ENCODE data around the gene SH3GL1. TPM values are rescaled to one million over a fixed set of nuclear protein-coding genes. Genes with fewer than 3 reads are reported as not detected.

The SH3GL1 gene
- total and polyA plus RNA-seq, 10 of the 15 experiments (the other 5 are each of a cell fraction or from before 2014, with no cell fraction given) = 0.93 to 47.4 (median 28.4) TPM

DNA sequence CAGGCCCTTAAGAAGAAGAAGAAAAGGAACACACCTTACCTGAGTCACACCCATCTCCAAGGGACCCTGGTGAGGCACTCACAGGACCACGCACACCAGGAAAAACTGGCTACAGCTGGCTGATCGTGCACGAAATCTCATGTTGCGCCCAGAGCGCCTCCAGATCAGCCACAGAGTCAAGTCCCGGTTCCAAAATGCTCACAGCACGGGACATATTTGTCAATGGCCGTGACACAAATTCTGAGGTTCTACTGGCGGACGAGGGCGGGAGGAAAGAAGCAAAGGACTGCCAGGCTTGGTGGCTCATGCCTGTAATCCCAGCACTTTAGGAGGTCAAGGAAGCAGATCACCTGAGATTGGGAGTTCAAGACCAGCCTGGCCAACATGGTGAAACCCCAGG, 21.5 kb downstream of the SH3GL1 start:
- no TSS peak for BruUV-seq (replicated peaks)
- Histone ChIP-seq H2AFZ (ENCODE audit: control insufficient read depth, low read depth, low read length) (no peak overlapping the region), H3K9me3 (replicated peaks; ENCODE audit: control insufficient read depth, insufficient read depth, low read length) (no peaks in the 10 kb centered on the region), H3K27ac (ENCODE audit: control insufficient read depth, insufficient read depth) (peak overlapping the region; percentile 64), H3K4me3 (peak overlapping the region; percentile 53), H3K4me1 (ENCODE audit: control insufficient read depth, insufficient read depth, low read length) (peaks cover 80% of the 10 kb centered on the region), H4K20me1 (ENCODE audit: control insufficient read depth, insufficient read depth) (no peaks in the 10 kb centered on the region), H3K36me3 (ENCODE audit: control insufficient read depth in 2 of 2, insufficient read depth in 2 of 2, low read length in 1 of 2) (peaks cover 5 to 9% of the 10 kb centered on the region in 2 experiments; a peak in 3 of 4 replicates), H3K27me3 (replicated peaks in 1 of 2; ENCODE audit: control insufficient read depth in 2 of 2, insufficient read depth in 2 of 2, low read length in 1 of 2) (no peaks in the 10 kb centered on the region), H3K4me2 (ENCODE audit: control insufficient read depth, insufficient read depth) (peak overlapping the region; percentile 67), H3K79me2 (ENCODE audit: control insufficient read depth, insufficient read depth, low read length) (peaks cover 86% of the 10 kb centered on the region), H3K9ac (ENCODE audit: control insufficient read depth, insufficient read depth, low read length) (peak overlapping the region; percentile 76)
- in situ Hi-C loops (cut with MboI) = no loop called here
- FAIRE-seq (no peak), DNase-seq (ENCODE audit: low read depth, low spot score) (no peak), ATAC-seq (no peak)
- POLR2A ChIA-PET = interaction anchor here (0.7 to 9.4 kb wide), 6 partner anchors 9 to 150 kb away, joined by 3 to 110 read pairs (median 6); partner anchors contain the start of genes CHAF1A, EBI3 and SH3GL1
- RAD21 ChIA-PET (ENCODE audit: unreplicated experiment) = interaction anchor here (0.9 to 2.8 kb wide), 2 partner anchors 23 to 408 kb away, joined by 3 to 17 read pairs; partner anchors contain the start of genes CHAF1A and DAPK3
- TF ChIP-seq BCL11A (IDR thresholded peaks at IDR 0.05; ENCODE audit: low read depth, low read length) = no peak
- TF ChIP-seq, protein P1, sequence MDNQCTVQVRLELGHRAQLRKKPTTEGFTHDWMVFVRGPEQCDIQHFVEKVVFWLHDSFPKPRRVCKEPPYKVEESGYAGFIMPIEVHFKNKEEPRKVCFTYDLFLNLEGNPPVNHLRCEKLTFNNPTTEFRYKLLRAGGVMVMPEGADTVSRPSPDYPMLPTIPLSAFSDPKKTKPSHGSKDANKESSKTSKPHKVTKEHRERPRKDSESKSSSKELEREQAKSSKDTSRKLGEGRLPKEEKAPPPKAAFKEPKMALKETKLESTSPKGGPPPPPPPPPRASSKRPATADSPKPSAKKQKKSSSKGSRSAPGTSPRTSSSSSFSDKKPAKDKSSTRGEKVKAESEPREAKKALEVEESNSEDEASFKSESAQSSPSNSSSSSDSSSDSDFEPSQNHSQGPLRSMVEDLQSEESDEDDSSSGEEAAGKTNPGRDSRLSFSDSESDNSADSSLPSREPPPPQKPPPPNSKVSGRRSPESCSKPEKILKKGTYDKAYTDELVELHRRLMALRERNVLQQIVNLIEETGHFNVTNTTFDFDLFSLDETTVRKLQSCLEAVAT (IDR thresholded peaks at IDR 0.05) = 0 out of 2 replicates have a peak, but pooled peaks have one; percentile 5
- intact Hi-C loops (cut with micrococcal nuclease; ENCODE audit: unreplicated experiment) = no loop called here
- WGBS (ENCODE audit: insufficient coverage, insufficient replicate concordance, low lambda C conversion rate, missing lambda C conversion rate) = 33% methylated on average over 11 of the region's 11 CpGs
- CTCF ChIA-PET = interaction anchor here (0.9 to 2.1 kb wide), 5 partner anchors 9 to 26 kb away, joined by 3 to 10 read pairs (median 6); partner anchors contain the start of gene CHAF1A
- SMC1A ChIA-PET (ENCODE audit: uncharacterized antibody, unreplicated experiment) = interaction anchor here (1.2 to 4.3 kb wide), 3 partner anchors 15 to 27 kb away, joined by 3 to 24 read pairs (median 3); no protein-coding TSS in a partner anchor
